Raji (cell line): ENCODE results near the gene TBC1D14.

Source experiments
- POLR2A ChIP-seq: IDR thresholded peaks from 2 replicates; pipeline ENCODE4 v1.6.1; 2011; ENCODE audit warnings: low read depth, low read length, control low read depth; ENCODE audit not compliant: insufficient read depth

Gene TBC1D14

GRCh38 chr4:7062816-7063215, 153.2 kb downstream of the TBC1D14 start:
- no peak for TF ChIP-seq POLR2A

GRCh38 chr4:7063362-7063761, 153.7 kb downstream of the TBC1D14 start:
- no peak for TF ChIP-seq POLR2A

- TF ChIP-seq POLR2A, result no peak
Measured at GRCh38 chr4:7066006-7066405, 156.4 kb downstream of the TBC1D14 start.

GRCh38 chr4:7066493-7066892, 156.9 kb downstream of the TBC1D14 start:
- no peak for TF ChIP-seq POLR2A

GRCh38 chr4:7067126-7067451, 157.5 kb downstream of the TBC1D14 start:
- TF ChIP-seq POLR2A, result no peak

- peak; percentile 99 for TF ChIP-seq POLR2A
Measured at GRCh38 chr4:7067452-7068278, 158.0 kb downstream of the TBC1D14 start, which contains the start of gene GRPEL1. Gene GRPEL1 (minus strand): TSS chr4:7068064. CDS start chr4:7068032, 32 bp downstream.

GRCh38 chr4:7068279-7068842, 158.7 kb downstream of the TBC1D14 start:
- TF ChIP-seq POLR2A, result peak; percentile 75

- no peak for TF ChIP-seq POLR2A
Measured at GRCh38 chr4:7068883-7069282, 159.3 kb downstream of the TBC1D14 start.

- TF ChIP-seq POLR2A, result 0 out of 2 replicates have a peak, but pooled peaks have one; percentile 26
Measured at GRCh38 chr4:7070729-7071511, 161.3 kb downstream of the TBC1D14 start.

GRCh38 chr4:7073059-7073458, 163.4 kb downstream of the TBC1D14 start:
- no peak for TF ChIP-seq POLR2A

- no peak for TF ChIP-seq POLR2A
Measured at GRCh38 chr4:7073526-7074390, 164.1 kb downstream of the TBC1D14 start.

GRCh38 chr4:7074426-7074825, 164.8 kb downstream of the TBC1D14 start:
- TF ChIP-seq POLR2A, result no peak

GRCh38 chr4:7075962-7076695, 166.5 kb downstream of the TBC1D14 start:
- no peak for TF ChIP-seq POLR2A

GRCh38 chr4:7076696-7077082, 167.1 kb downstream of the TBC1D14 start:
- no peak for TF ChIP-seq POLR2A
